WERI-Rb-1 (cell line): ENCODE measurements around the gene RAET1L.
"Not testable (repeated sequence)": the region's sequence is repeated elsewhere in the genome, so short reads cannot be mapped to it uniquely, and the experiment has no call there.

Experiments
- DNase-seq: peaks from one replicate; pipeline ENCODE4 v3.0.0-alpha.2; 2020
- H3K27ac ChIP-seq: fragments of 250-450 bp; sonication (Bioruptor Pico); 2 replicates; pipeline ENCODE4 v1.5.1; 2020; ENCODE audit warnings: mild to moderate bottlenecking, moderate library complexity
- H3K27me3 ChIP-seq: fragments of 250-450 bp; sonication (Bioruptor Pico); 2 replicates; pipeline ENCODE4 v1.5.1; 2021; ENCODE audit warnings: mild to moderate bottlenecking, low read depth, moderate library complexity; ENCODE audit not compliant: insufficient read depth, severe bottlenecking
- H3K36me3 ChIP-seq: fragments of 250-450 bp; sonication (Bioruptor Pico); 2 replicates; pipeline ENCODE4 v1.5.1; 2020; ENCODE audit warnings: mild to moderate bottlenecking, moderate library complexity
- H3K4me3 ChIP-seq: 2 replicates; pipeline ENCODE4 v1.5.1; 2011; ENCODE audit warnings: low read depth, mild to moderate bottlenecking, control low read depth, low read length
- H3K9me3 ChIP-seq: fragments of 250-450 bp; sonication (Bioruptor Pico); 2 replicates; pipeline ENCODE4 v1.5.1; 2021; ENCODE audit warnings: mild to moderate bottlenecking, moderate library complexity; ENCODE audit not compliant: severe bottlenecking
- TF ChIP-seq, protein P1 (sequence below): IDR thresholded peaks from 2 replicates; pipeline ENCODE4 v1.5.1; 2011; ENCODE audit warnings: low read depth, mild to moderate bottlenecking, control low read depth, inconsistent platforms, low read length

RAET1L gene

DNA sequence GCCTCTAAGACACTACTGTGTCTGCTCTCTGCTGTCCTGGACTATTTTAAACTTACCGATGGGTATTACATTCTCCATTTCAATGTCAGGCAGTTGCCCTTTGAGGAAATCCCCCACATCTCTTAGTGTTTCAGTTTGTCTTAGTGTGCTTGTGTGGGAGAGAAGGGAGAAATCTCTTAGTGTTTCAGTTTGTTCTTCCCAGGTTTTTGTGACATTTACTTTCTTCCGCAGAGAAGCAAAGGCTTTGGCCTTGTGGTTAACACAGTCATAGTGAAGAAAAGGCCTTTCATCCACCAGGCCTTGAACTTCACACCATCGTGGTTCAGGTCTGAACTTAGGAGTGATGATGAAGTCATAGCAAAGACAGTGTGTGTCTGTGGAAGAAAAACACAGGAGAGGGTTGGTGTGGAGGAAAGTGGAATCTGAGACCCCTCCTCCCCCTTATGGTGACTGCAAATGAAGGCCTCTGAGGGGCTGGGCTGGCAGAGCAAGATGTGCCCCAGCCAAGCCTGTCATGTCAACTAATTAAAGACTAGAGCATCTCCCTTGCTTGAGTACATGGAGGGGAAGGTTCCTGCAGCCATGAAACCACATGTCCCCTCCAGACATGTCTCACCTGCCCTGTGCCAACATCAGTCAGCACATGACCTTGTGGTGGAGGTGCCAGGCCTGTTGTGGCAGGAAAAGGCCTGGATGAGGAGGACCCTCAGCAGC, 23.9 kb downstream of the RAET1L start:
- DNase-seq = no peak
- Histone ChIP-seq H3K27me3 (no peaks in the 10 kb centered on the region), H3K36me3 (no peaks in the 10 kb centered on the region), H3K4me3 (no peak overlapping the region), H3K9me3 (no peaks in the 10 kb centered on the region), H3K27ac (no peak overlapping the region)
- TF ChIP-seq, protein P1, sequence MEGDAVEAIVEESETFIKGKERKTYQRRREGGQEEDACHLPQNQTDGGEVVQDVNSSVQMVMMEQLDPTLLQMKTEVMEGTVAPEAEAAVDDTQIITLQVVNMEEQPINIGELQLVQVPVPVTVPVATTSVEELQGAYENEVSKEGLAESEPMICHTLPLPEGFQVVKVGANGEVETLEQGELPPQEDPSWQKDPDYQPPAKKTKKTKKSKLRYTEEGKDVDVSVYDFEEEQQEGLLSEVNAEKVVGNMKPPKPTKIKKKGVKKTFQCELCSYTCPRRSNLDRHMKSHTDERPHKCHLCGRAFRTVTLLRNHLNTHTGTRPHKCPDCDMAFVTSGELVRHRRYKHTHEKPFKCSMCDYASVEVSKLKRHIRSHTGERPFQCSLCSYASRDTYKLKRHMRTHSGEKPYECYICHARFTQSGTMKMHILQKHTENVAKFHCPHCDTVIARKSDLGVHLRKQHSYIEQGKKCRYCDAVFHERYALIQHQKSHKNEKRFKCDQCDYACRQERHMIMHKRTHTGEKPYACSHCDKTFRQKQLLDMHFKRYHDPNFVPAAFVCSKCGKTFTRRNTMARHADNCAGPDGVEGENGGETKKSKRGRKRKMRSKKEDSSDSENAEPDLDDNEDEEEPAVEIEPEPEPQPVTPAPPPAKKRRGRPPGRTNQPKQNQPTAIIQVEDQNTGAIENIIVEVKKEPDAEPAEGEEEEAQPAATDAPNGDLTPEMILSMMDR = no peak

DNA sequence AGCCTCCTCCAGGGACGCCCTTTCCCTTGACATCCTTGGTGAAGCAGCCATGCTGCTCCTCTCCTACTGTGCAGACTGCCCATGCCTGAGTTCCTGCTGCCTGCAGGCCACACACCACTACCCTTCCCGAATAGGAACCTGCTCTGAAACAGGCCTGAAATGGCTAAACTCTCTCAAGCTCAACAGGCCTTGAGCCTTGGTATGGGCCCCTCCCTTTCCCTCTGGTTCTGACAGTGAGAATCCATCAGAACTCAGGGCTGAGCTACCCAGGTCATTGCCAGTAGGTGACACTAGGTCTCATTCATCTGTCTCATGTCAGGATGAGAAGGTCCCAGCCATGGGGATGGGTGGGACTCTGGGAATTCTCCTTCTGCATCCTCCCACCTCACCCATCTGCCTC, 25.7 kb downstream of the RAET1L start:
- Histone ChIP-seq H3K27ac (no peak overlapping the region), H3K36me3 (no peaks in the 10 kb centered on the region), H3K27me3 (no peaks in the 10 kb centered on the region), H3K4me3 (no peak overlapping the region), H3K9me3 (no peaks in the 10 kb centered on the region)
- TF ChIP-seq, protein P1 = no peak
- no peak for DNase-seq

DNA sequence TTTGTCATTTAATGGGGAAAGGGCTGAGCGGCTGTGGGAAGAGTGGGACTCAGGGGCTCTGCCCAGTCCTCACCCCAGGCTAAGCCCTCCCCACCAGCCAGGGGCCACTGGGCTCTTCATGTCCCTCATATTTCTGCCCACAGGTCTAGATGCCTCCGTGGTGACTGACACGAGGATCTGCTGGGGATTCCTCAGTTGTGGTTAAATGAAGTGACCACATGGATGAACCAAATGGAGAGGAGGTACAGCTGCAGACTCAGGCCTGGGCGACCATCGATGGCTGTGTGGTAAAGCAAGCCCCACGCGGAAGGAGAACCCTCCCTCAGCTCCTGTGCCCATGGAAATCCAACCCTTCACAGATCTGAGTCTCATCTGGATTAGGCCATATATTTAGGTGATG, 29.4 kb downstream of the RAET1L start:
- TF ChIP-seq, protein P1 = no peak
- Histone ChIP-seq H3K9me3 (no peaks in the 10 kb centered on the region), H3K4me3 (no peak overlapping the region), H3K27me3 (peaks cover 13% of the 10 kb centered on the region), H3K27ac (no peak overlapping the region), H3K36me3 (no peaks in the 10 kb centered on the region)
- DNase-seq = no peak

DNA sequence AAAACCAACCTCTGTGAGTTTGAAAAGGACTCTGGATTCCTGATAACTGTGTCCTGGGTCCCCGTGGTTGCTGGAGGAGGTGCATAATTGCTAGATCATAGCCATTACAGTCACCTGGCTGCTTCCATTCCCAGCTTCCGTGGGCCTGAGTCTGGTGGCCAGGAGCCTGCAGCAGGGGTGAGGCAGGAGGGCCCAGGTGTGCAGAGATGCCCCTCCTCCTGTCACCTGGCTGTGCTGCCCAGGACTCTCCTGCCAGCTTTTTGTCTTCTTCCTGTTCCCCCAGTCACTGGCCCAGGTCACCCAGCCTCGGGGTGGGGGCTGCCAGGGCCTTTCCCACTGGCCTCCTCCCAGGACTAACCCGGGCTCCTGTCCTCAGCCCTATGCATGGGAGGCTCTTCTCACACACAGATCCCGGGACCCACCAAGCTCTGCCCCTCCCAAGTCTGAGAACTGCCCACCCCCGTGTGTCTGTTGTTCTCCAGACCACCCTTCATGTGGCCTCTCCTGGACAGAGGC, 30.0 kb downstream of the RAET1L start:
- H3K36me3 ChIP-seq = no peaks in the 10 kb centered on the region
- no peaks in the 10 kb centered on the region for H3K9me3 ChIP-seq
- no peak overlapping the region for H3K27ac ChIP-seq
- peaks cover 20% of the 10 kb centered on the region for H3K27me3 ChIP-seq
- TF ChIP-seq, protein P1 = no peak
- H3K4me3 ChIP-seq = no peak overlapping the region
- no peak for DNase-seq

DNA sequence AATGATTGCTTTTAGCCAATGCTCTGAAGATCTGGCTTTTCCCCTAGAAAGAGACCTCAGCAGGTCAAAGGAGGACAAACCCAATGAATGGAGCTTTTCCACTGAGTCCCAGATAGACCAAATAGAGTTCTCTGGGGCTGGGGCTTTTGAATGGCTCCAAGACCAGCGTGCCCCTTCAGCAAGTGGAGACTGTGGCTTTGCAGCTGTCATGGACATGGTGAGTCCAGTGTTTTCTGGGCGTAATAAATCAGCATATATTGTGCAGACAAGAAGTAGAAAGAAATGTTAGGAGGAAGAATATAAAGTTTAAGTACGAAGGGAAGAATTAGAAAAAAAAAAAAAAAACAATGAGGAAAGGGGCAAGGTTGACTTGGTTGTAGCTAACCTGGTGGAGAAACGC, 33.5 kb downstream of the RAET1L start:
- Histone ChIP-seq H3K27ac (no peak overlapping the region), H3K27me3 (peaks cover 54% of the 10 kb centered on the region), H3K4me3 (no peak overlapping the region), H3K36me3 (no peaks in the 10 kb centered on the region), H3K9me3 (peaks cover 2% of the 10 kb centered on the region)
- TF ChIP-seq, protein P1 = no peak
- DNase-seq = no peak

DNA sequence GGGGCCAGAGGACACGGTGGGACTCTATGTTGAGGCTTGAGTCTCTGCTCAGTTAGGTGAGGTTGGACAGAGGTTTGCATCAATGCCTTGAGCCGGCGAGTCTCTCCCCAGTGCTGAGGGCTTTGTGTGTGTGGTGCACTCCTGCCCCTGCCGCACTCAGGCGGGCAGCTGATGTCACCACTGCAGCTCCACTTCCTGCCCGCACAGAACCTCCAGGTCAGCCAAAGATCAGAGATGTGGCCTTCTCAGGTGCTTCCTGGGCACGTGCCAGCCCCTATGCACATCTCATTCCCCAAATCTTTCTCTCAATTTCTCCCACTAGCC, 33.9 kb downstream of the RAET1L start:
- not testable (repeated sequence) for H3K27ac ChIP-seq, DNase-seq, H3K9me3 ChIP-seq, H3K36me3 ChIP-seq
- peaks cover 58% of the 10 kb centered on the region for H3K27me3 ChIP-seq
- H3K4me3 ChIP-seq = peak overlapping the region; percentile 41
